K562 (cell line): ENCODE results near the gene KIAA1958. TPM values are rescaled to one million over a fixed set of nuclear protein-coding genes. Genes with fewer than 3 reads are reported as not detected.

Source experiments
- ATAC-seq: fragments of 200-7000 bp; cut with Tn5 transposase; 3 replicates; pipeline ENCODE4 v1.9.1; 2020; ENCODE audit warnings: moderate library complexity
- BruUV-seq: library from RNA; stranded (reverse); fragments of 400-500 nt; replicated peaks from 2 replicates; lab custom pipeline; 2021; lab: Mats Ljungman, UMichigan
- CTCF ChIA-PET: fragments of 300-600 bp; formaldehyde crosslinking; extraction: SDS; loops from one replicate; lab custom pipeline; 2021; ENCODE audit warnings: low intra/inter-chr PET ratio; lab: Yijun Ruan, JAX
- POLR2A ChIA-PET: fragments of 300-600, 350-650 bp; sonication (Branson Sonifier 250); formaldehyde crosslinking; extraction: SDS; loops from one replicate; lab custom pipeline; 2021; ENCODE audit warnings: antibody characterized with exemption, inconsistent platforms; lab: Yijun Ruan, JAX
- DNase-seq, 4 experiments: peaks; one replicate each; pipeline versions ENCODE4 v3.0.0 to v3.0.0-alpha.2; 2011 to 2018; ENCODE audit warnings: low spot score in 3 of 4, mixed read lengths in 3 of 4; ENCODE audit errors: extremely low read depth in 1 of 4
- FAIRE-seq: peaks from 2 replicates; lab custom pipeline; 2011; peaks lifted over from hg19 to GRCh38; lab: Jason Lieb, UNC
- H2AFZ ChIP-seq: 2 replicates; pipeline ENCODE4 v1.6.0; 2011; ENCODE audit warnings: low read depth, low read length, control low read depth, inconsistent platforms
- H3K27ac ChIP-seq: fragments of 200-600 bp; 3 replicates; pipeline ENCODE4 v1.8.0; 2011; ENCODE audit warnings: low read depth, mild to moderate bottlenecking, control low read depth, inconsistent platforms, low read length, moderate library complexity, mixed read lengths; ENCODE audit errors: extremely low read depth
- H3K27me3 ChIP-seq, 2 experiments: fragments of 300-600 bp in 1 of 2; 2 replicates in 1 of 2; 3 replicates in 1 of 2; pipeline versions ENCODE4 v1.6.0 to v1.8.0; 2011; ENCODE audit warnings: inconsistent platforms in 2 of 2, low read length in 2 of 2, mild to moderate bottlenecking in 1 of 2, mixed read lengths in 1 of 2, moderate library complexity in 1 of 2; ENCODE audit not compliant: control insufficient read depth in 2 of 2, insufficient read depth in 2 of 2
- H3K36me3 ChIP-seq: fragments of 300-600 bp; 3 replicates; pipeline ENCODE4 v1.8.0; 2011; ENCODE audit warnings: mild to moderate bottlenecking, low read length, inconsistent platforms; ENCODE audit not compliant: control insufficient read depth, insufficient read depth
- H3K4me1 ChIP-seq, 2 experiments: fragments of 200-600 bp in 1 of 2; replicated peaks in 1 of 2; 2 replicates in 1 of 2; 3 replicates in 1 of 2; pipeline versions ENCODE4 v1.5.1 to v1.8.0; 2011; ENCODE audit warnings: inconsistent platforms in 2 of 2, low read length in 2 of 2, mild to moderate bottlenecking in 1 of 2, mixed read lengths in 1 of 2, moderate library complexity in 1 of 2; ENCODE audit not compliant: control insufficient read depth in 2 of 2, insufficient read depth in 2 of 2
- H3K4me2 ChIP-seq: 2 replicates; pipeline ENCODE4 v1.6.1; 2011; ENCODE audit warnings: low read length, control low read depth, inconsistent platforms, mixed read lengths; ENCODE audit not compliant: insufficient read depth
- H3K4me3 ChIP-seq: fragments of 200-600 bp; sonication (generic), shearing (Covaris generic); 2 replicates; pipeline ENCODE4 v1.5.1; 2016; ENCODE audit warnings: control low read depth, inconsistent platforms
- H3K79me2 ChIP-seq: fragments of 200-600 bp; 3 replicates; pipeline ENCODE4 v1.8.0; 2011; ENCODE audit warnings: low read length, inconsistent platforms; ENCODE audit not compliant: control insufficient read depth, insufficient read depth
- H3K9ac ChIP-seq, 2 experiments: 2 replicates each; pipeline versions ENCODE4 v1.6.0 to v1.6.1; 2011; ENCODE audit warnings: low read depth in 2 of 2, low read length in 2 of 2, control low read depth in 1 of 2, inconsistent platforms in 1 of 2, mild to moderate bottlenecking in 1 of 2, mixed read lengths in 1 of 2; ENCODE audit not compliant: insufficient read depth in 1 of 2
- H3K9me1 ChIP-seq: one replicate; pipeline ENCODE4 v1.6.0; 2011; ENCODE audit warnings: inconsistent platforms, mild to moderate bottlenecking, low read length, moderate library complexity; ENCODE audit not compliant: control insufficient read depth, insufficient read depth
- H3K9me3 ChIP-seq: replicated peaks from 2 replicates; pipeline ENCODE4 v1.5.1; 2011; ENCODE audit warnings: low read depth, low read length, inconsistent platforms; ENCODE audit not compliant: control insufficient read depth, insufficient read depth
- H4K20me1 ChIP-seq: replicated peaks from 2 replicates; pipeline ENCODE4 v1.6.1; 2011; ENCODE audit warnings: low read length, inconsistent platforms, mixed read lengths; ENCODE audit not compliant: control insufficient read depth, insufficient read depth
- CREM ChIP-seq: IDR thresholded peaks from 2 replicates; pipeline ENCODE4 v1.6.1; 2014; ENCODE audit warnings: antibody characterized with exemption, low read depth
- KLF13 ChIP-seq: fragments of 450-650 bp; IDR thresholded peaks from 2 replicates; pipeline ENCODE4 v1.6.1; 2016; ENCODE audit warnings: missing genetic modification characterization, low read depth, mild to moderate bottlenecking, missing compliant biosample characterization, moderate library complexity, borderline replicate concordance
- NCOA1 ChIP-seq: fragments of 450-650 bp; IDR thresholded peaks from 2 replicates; pipeline ENCODE4 v1.6.1; 2016; ENCODE audit warnings: low read depth
- NCOA6 ChIP-seq: fragments of 450-650 bp; IDR thresholded peaks from 2 replicates; pipeline ENCODE4 v1.6.1; 2017; ENCODE audit warnings: mild to moderate bottlenecking
- POLR2A ChIP-seq: fragments of 450-650 bp; conservative IDR thresholded peaks from 2 replicates; pipeline ENCODE4 v1.6.1; 2016
- REST ChIP-seq, 2 experiments: fragments of 450-650 bp; formaldehyde crosslinking in 1 of 2; IDR thresholded peaks; 2 replicates each; pipeline versions ENCODE4 v1.4.0 to v1.6.1; 2014 to 2020; ENCODE audit warnings: mild to moderate bottlenecking in 2 of 2, borderline replicate concordance in 1 of 2, low read depth in 1 of 2
- ZBTB8A ChIP-seq: fragments of 450-650 bp; IDR thresholded peaks from 2 replicates; pipeline ENCODE4 v1.6.1; 2018; ENCODE audit warnings: mild to moderate bottlenecking, moderate library complexity; ENCODE audit not compliant: partially characterized antibody
- ZNF12 ChIP-seq: sonication (generic); formaldehyde crosslinking; IDR thresholded peaks from 2 replicates; pipeline ENCODE4 v1.4.0; 2020; ENCODE audit warnings: mild to moderate bottlenecking, missing genetic modification reagents
- WGBS: fragments of 100-300 bp; shearing (Covaris generic); methylation state at CpG from one replicate; pipeline ENCODE4 v1.1.6; 2016; ENCODE audit warnings: low coverage, mixed read lengths; ENCODE audit not compliant: insufficient coverage; ENCODE audit errors: missing lambda C conversion rate; 5-methylcytosine and 5-hydroxymethylcytosine counted together
- in situ Hi-C: fragments of 300-500 bp; cut with MboI; formaldehyde crosslinking; loops from 4 replicates; pipeline ENCODE4 v1.15.0; 2018; ENCODE audit warnings: inconsistent platforms, mixed read lengths
- intact Hi-C: fragments of 100-400 bp; cut with micrococcal nuclease; formaldehyde crosslinking; loops from 2 replicates; pipeline ENCODE4 v1.14.2; 2022
- polyA plus RNA-seq, 8 experiments: library from polyadenylated mRNA; depleted of rRNA in 4 of 8; stranded (reverse) in 5 of 8; unstranded in 3 of 8; fragments of >200 nt; fragmentation: Nextera tagmentation in 2 of 8; fragmentation: Illumina TruSeq in 1 of 8; extraction: Ambion mirVana in 2 of 8; extraction: Trizol in 1 of 8; gene quantifications; 2 replicates each; pipeline versions ENCODE4 v1.2.1 to v1.2.3, GENCODE V29; 2011 to 2014; ENCODE audit warnings: inconsistent platforms in 1 of 8, missing spikeins in 1 of 8
- total RNA-seq, 7 experiments: library from RNA; depleted of rRNA in 6 of 7; stranded (reverse); fragments of >200 nt in 6 of 7; fragmentation: Illumina TruSeq in 2 of 7; extraction: Trizol in 2 of 7; gene quantifications; 2 replicates each; pipeline versions ENCODE4 v1.2.1 to v1.2.3, GENCODE V29; 2011 to 2021; ENCODE audit warnings: low replicate concordance in 1 of 7
- TF ChIP-seq, protein P1 (sequence below), 2 experiments: IDR thresholded peaks in 1 of 2; conservative IDR thresholded peaks in 1 of 2; 2 replicates each; pipeline ENCODE4 v1.6.1; 2016; ENCODE audit warnings: low read depth in 2 of 2, mild to moderate bottlenecking in 1 of 2, missing compliant biosample characterization in 1 of 2, missing genetic modification characterization in 1 of 2, moderate library complexity in 1 of 2

KIAA1958 gene
- total and polyA plus RNA-seq, 9 of the 15 experiments (the other 6 are each of a cell fraction or from before 2014, with no cell fraction given): 1.1 to 16.0 (median 10.1) TPM

DNA sequence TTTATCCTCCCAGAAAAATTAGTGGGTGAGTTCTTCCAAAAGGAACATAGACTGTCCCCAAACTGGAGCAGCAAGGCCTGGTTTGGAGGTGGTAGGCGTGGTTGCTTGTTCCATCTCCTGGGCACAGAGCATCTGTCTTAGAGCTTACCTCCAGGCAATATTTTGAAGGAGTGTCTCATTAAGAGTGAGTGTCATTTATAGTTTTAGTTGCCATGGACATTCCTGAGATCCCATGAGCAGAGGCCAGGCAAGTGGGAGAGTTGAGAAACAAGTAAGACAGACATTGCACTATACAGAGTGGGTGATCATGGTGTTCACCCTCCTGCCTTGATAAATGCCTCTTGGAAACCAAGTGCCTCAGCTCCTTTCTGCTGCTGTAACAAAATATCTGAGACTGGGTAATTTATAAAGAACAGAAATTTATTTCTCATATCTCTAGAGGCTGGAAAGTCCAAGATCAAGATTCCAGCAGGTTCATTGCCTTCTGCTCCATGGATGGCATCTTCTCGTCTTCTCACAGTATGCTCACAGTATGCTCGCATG lies 68.5 kb downstream of the KIAA1958 start:
- in situ Hi-C loops (no loop called here), intact Hi-C loops (no loop called here)
- CTCF ChIA-PET: no interaction called here
- H3K4me2 ChIP-seq: no peak overlapping the region
- no peak for ATAC-seq
- H3K27ac ChIP-seq: no peak overlapping the region
- H3K36me3 ChIP-seq: no peaks in the 10 kb centered on the region; the same call in 2 of the 3 replicates
- no peak for FAIRE-seq
- H3K9me3 ChIP-seq: no peaks in the 10 kb centered on the region
- BruUV-seq: no TSS peak
- no peak overlapping the region for H3K9ac ChIP-seq
- no peak for TF ChIP-seq KLF13 (tag)
- no peak for TF ChIP-seq REST (IDR thresholded peaks at IDR 0.05; ENCODE audit: borderline replicate concordance)
- no peak for TF ChIP-seq REST (CRISPR knock-in tag; IDR thresholded peaks at IDR 0.05; ENCODE audit: low read depth)
- no peak for TF ChIP-seq NCOA6
- TF ChIP-seq, protein P1, sequence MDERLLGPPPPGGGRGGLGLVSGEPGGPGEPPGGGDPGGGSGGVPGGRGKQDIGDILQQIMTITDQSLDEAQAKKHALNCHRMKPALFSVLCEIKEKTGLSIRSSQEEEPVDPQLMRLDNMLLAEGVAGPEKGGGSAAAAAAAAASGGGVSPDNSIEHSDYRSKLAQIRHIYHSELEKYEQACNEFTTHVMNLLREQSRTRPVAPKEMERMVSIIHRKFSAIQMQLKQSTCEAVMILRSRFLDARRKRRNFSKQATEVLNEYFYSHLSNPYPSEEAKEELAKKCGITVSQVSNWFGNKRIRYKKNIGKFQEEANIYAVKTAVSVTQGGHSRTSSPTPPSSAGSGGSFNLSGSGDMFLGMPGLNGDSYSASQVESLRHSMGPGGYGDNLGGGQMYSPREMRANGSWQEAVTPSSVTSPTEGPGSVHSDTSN (CRISPR knock-in tag; IDR thresholded peaks at IDR 0.05; ENCODE audit: low read depth): no peak
- TF ChIP-seq, protein P1 (tag; conservative IDR thresholded peaks at IDR 0.05; ENCODE audit: low read depth): no peak
- TF ChIP-seq NCOA1: no peak
- TF ChIP-seq CREM: no peak
- TF ChIP-seq ZNF12 (CRISPR knock-in tag): peak; percentile 94
- no peak for TF ChIP-seq POLR2A
- no peak for TF ChIP-seq ZBTB8A
- H4K20me1 ChIP-seq: no peaks in the 10 kb centered on the region; the same call in 1 of the 2 replicates
- 91% methylated on average over 3 of the region's 3 CpGs for WGBS
- POLR2A ChIA-PET: interaction anchor here (1.4 to 2.0 kb wide), 2 partner anchors 9 to 12 kb away, joined by 8 to 9 read pairs; no protein-coding TSS in a partner anchor
- no peak overlapping the region for H2AFZ ChIP-seq
- no peaks in the 10 kb centered on the region for H3K27me3 ChIP-seq
- DNase-seq: no peak
- H3K9me1 ChIP-seq: no peaks in the 10 kb centered on the region
- peaks cover 9 to 13% of the 10 kb centered on the region in 2 experiments; a peak in 4 of 5 replicates for H3K4me1 ChIP-seq
- no peak overlapping the region for H3K4me3 ChIP-seq
- peaks cover 41% of the 10 kb centered on the region for H3K79me2 ChIP-seq
